ENCODE measurements around the gene PPP1CB.

DNA sequence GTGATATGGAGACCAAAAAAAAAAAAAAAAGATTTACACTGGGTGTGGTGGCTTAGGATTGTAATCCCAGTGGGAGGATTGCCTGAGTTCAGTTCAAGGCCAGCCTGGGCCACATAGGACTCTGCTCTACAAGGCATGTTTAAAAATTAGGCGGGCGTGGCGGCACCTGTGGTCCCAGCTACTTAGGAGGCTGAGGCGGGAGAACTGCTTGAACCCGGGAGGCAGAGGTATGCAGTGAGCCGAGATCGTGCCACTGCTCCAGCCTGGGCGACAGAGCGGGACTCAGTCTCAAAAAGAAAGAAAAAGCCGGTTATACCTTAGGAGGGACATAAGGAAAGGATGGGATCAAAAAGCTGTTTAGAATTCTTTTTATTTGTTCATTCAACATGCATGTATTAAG lies 58.3 kb downstream of the PPP1CB start:
- TF ChIP-seq, protein P1, sequence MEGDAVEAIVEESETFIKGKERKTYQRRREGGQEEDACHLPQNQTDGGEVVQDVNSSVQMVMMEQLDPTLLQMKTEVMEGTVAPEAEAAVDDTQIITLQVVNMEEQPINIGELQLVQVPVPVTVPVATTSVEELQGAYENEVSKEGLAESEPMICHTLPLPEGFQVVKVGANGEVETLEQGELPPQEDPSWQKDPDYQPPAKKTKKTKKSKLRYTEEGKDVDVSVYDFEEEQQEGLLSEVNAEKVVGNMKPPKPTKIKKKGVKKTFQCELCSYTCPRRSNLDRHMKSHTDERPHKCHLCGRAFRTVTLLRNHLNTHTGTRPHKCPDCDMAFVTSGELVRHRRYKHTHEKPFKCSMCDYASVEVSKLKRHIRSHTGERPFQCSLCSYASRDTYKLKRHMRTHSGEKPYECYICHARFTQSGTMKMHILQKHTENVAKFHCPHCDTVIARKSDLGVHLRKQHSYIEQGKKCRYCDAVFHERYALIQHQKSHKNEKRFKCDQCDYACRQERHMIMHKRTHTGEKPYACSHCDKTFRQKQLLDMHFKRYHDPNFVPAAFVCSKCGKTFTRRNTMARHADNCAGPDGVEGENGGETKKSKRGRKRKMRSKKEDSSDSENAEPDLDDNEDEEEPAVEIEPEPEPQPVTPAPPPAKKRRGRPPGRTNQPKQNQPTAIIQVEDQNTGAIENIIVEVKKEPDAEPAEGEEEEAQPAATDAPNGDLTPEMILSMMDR (IDR thresholded peaks at IDR 0.05) = no peak
- no peak for TF ChIP-seq POLR2A (IDR thresholded peaks at IDR 0.05)

Data from adrenal gland (tissue), 5 donors.